Smooth muscle cell (in vitro differentiated cells): ENCODE data around the gene CUBN. TPM values are rescaled to one million over a fixed set of nuclear protein-coding genes. Genes with fewer than 3 reads are reported as not detected.
"Not testable (repeated sequence)": the region's sequence is repeated elsewhere in the genome, so short reads cannot be mapped to it uniquely, and the experiment has no call there.

Experiments
- DNase-seq: peaks from one replicate; lab custom pipeline; 2025; ENCODE audit not compliant: unreplicated experiment; lab: John Stamatoyannopoulos, UW
- H2AFZ ChIP-seq: fragments of 200-600 bp; sonication (generic); 2 replicates; pipeline ENCODE4 v1.6.0; 2016; ENCODE audit warnings: antibody characterized with exemption, low read depth, mild to moderate bottlenecking
- H3F3A ChIP-seq: fragments of 200-600 bp; sonication (generic); 2 replicates; pipeline ENCODE4 v1.6.0; 2017; ENCODE audit warnings: antibody characterized with exemption, low read depth
- H3K27ac ChIP-seq: fragments of 200-600 bp; sonication (generic); 2 replicates; pipeline ENCODE4 v1.5.1; 2016; ENCODE audit warnings: low read depth, mild to moderate bottlenecking
- H3K27me3 ChIP-seq: fragments of 200-600 bp; sonication (generic); 2 replicates; pipeline ENCODE4 v1.6.1; 2016; ENCODE audit warnings: low read depth, mild to moderate bottlenecking
- H3K36me3 ChIP-seq: fragments of 200-600 bp; sonication (generic); 2 replicates; pipeline ENCODE4 v1.5.1; 2016; ENCODE audit warnings: low read depth
- H3K4me1 ChIP-seq: fragments of 200-600 bp; sonication (generic); 2 replicates; pipeline ENCODE4 v1.5.1; 2016; ENCODE audit warnings: low read depth
- H3K4me2 ChIP-seq: fragments of 200-600 bp; sonication (generic); 2 replicates; pipeline ENCODE4 v1.6.0; 2016; ENCODE audit warnings: mild to moderate bottlenecking
- H3K4me3 ChIP-seq: fragments of 200-600 bp; sonication (generic); 2 replicates; pipeline ENCODE4 v1.5.1; 2016; ENCODE audit warnings: mild to moderate bottlenecking
- H3K79me2 ChIP-seq: fragments of 200-600 bp; sonication (generic); 2 replicates; pipeline ENCODE4 v1.6.0; 2016; ENCODE audit warnings: low read depth, mild to moderate bottlenecking
- H3K9ac ChIP-seq: fragments of 200-600 bp; sonication (generic); 2 replicates; pipeline ENCODE4 v1.6.0; 2016; ENCODE audit warnings: low read depth
- H3K9me3 ChIP-seq: fragments of 200-600 bp; sonication (generic); replicated peaks from 2 replicates; pipeline ENCODE4 v1.5.1; 2016; ENCODE audit warnings: low read depth
- H4K20me1 ChIP-seq: fragments of 200-600 bp; sonication (generic); 2 replicates; pipeline ENCODE4 v1.6.0; 2016; ENCODE audit warnings: low read depth
- CTCF ChIP-seq: fragments of 200-600 bp; sonication (generic); IDR thresholded peaks from 2 replicates; pipeline ENCODE4 v1.5.1; 2017; ENCODE audit warnings: borderline replicate concordance, mild to moderate bottlenecking, antibody characterized with exemption; ENCODE audit not compliant: insufficient read depth, poor library complexity, severe bottlenecking
- WGBS: methylation state at CpG from one replicate; pipeline ENCODE4 v1.1.7; 2016; ENCODE audit warnings: low lambda C conversion rate; 5-methylcytosine and 5-hydroxymethylcytosine counted together
- polyA plus RNA-seq: library from polyadenylated mRNA; unstranded; fragments of >200 nt; fragmentation: Nextera tagmentation; extraction: Ambion mirVana; gene quantifications from 2 replicates; pipeline ENCODE4 v1.2.1, GENCODE V29; 2016
- total RNA-seq: library from RNA; depleted of rRNA; stranded (reverse); fragments of >200 nt; gene quantifications from 2 replicates; pipeline ENCODE4 v1.2.3, GENCODE V29; 2014

Gene CUBN
- total and polyA plus RNA-seq, 2 experiments from 2014 or later, result 0.62 to 4.7 TPM

DNA sequence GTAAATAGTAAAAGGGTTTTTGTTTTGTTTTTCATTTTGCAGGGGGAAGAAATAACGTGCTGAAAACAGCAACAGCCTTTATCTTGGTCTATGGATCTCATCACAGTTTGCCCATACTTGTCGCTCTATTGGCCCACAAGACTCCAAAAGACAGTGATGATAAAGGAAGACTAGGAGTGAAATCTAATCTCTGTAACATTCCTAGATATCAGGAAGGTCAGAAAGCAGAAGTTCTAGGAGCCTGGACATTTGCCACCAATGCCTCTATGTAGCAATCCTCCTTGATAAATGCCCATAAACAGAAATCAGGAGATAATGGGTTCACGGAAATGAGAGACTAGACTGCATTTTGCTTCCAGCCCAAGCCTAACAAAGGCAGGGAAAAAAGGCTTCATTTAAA, 8.9 kb downstream of the CUBN start:
- H3K27ac ChIP-seq, result no peak overlapping the region
- peak overlapping the region; percentile 5 for H3K4me2 ChIP-seq
- TF ChIP-seq CTCF, result no peak
- H3K79me2 ChIP-seq, result no peaks in the 10 kb centered on the region
- no peaks in the 10 kb centered on the region for H4K20me1 ChIP-seq
- 34% methylated on average over 3 of the region's 3 CpGs for WGBS
- peaks cover 4% of the 10 kb centered on the region for H3K4me1 ChIP-seq
- H3F3A ChIP-seq, result no peaks in the 10 kb centered on the region
- peak overlapping the region; percentile 8 for H2AFZ ChIP-seq
- no peaks in the 10 kb centered on the region for H3K9me3 ChIP-seq
- no peaks in the 10 kb centered on the region for H3K27me3 ChIP-seq
- H3K36me3 ChIP-seq, result no peaks in the 10 kb centered on the region
- no peak overlapping the region for H3K9ac ChIP-seq
- no peak for DNase-seq
- H3K4me3 ChIP-seq, result no peak overlapping the region

GRCh38 chr10:17119845-17120244, 9.8 kb downstream of the CUBN start:
- no peak overlapping the region for H3K27ac ChIP-seq
- H3K79me2 ChIP-seq, result no peaks in the 10 kb centered on the region
- peaks cover 4% of the 10 kb centered on the region for H3K4me1 ChIP-seq
- H3K4me2 ChIP-seq, result no peak overlapping the region
- no peaks in the 10 kb centered on the region for H3K9me3 ChIP-seq
- no peak overlapping the region for H2AFZ ChIP-seq
- no peaks in the 10 kb centered on the region for H3F3A ChIP-seq
- H3K4me3 ChIP-seq, result no peak overlapping the region
- H3K9ac ChIP-seq, result no peak overlapping the region
- H3K36me3 ChIP-seq, result no peaks in the 10 kb centered on the region
- TF ChIP-seq CTCF, result no peak
- no peaks in the 10 kb centered on the region for H3K27me3 ChIP-seq
- no peaks in the 10 kb centered on the region for H4K20me1 ChIP-seq
- DNase-seq, result no peak
- 83% methylated on average over 3 of the region's 3 CpGs for WGBS

DNA sequence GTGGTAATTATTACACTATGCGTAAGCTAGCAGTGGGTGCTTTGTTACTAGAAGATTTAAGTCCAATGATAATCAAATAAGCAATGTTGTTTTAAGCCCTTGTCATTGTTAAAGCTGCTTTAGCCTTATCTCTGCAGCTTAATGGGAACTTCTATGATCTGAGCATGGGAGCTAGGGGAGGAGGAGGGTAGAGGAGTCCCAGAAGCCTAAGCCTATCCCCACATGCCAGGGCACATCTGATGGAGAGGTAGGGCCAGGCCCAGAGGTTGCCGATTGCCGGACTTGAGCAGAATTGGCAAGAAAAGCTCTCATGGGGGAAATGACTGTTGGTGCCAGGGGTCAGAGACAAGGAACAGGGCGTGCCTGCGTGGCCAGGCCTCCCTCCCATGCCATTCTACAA, 13.4 kb downstream of the CUBN start:
- TF ChIP-seq CTCF, result no peak
- Histone ChIP-seq H3K4me2 (no peak overlapping the region), H3K4me3 (no peak overlapping the region), H3K9ac (no peak overlapping the region), H4K20me1 (no peaks in the 10 kb centered on the region), H3K36me3 (no peaks in the 10 kb centered on the region), H3K4me1 (no peaks in the 10 kb centered on the region), H3K27ac (no peak overlapping the region), H3K9me3 (no peaks in the 10 kb centered on the region), H3K27me3 (no peaks in the 10 kb centered on the region), H3F3A (no peaks in the 10 kb centered on the region), H2AFZ (no peak overlapping the region), H3K79me2 (no peaks in the 10 kb centered on the region)
- WGBS, result 87% methylated on average over 5 of the region's 5 CpGs
- no peak for DNase-seq

DNA sequence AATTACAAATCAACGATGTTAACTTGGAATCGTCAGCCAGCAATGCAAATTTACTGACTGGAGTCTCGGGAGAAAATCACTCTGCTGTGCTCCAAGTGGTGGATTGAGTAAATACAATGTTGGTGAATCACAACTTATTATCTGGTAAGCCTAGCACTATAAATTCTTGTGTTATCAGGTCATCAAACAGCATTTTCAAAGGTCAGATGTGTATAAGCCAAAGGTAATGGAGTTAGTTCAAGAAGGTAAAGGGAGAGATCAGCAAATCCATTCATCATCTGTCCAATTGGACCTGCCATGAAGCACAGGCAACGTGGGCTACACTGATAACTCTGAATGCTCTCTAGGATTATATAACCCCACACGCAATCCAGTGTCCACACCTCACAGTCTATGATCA, 13.9 kb downstream of the CUBN start:
- H3K9me3 ChIP-seq, result no peaks in the 10 kb centered on the region
- H3K4me2 ChIP-seq, result no peak overlapping the region
- no peak for DNase-seq
- H3K9ac ChIP-seq, result no peak overlapping the region
- no peaks in the 10 kb centered on the region for H3F3A ChIP-seq
- H4K20me1 ChIP-seq, result no peaks in the 10 kb centered on the region
- H3K79me2 ChIP-seq, result no peaks in the 10 kb centered on the region
- no peak overlapping the region for H2AFZ ChIP-seq
- H3K4me1 ChIP-seq, result no peaks in the 10 kb centered on the region
- H3K36me3 ChIP-seq, result no peaks in the 10 kb centered on the region
- no peak for TF ChIP-seq CTCF
- 49% methylated on average over 5 of the region's 5 CpGs for WGBS
- H3K27me3 ChIP-seq, result no peaks in the 10 kb centered on the region
- H3K4me3 ChIP-seq, result no peak overlapping the region
- no peak overlapping the region for H3K27ac ChIP-seq

GRCh38 chr10:17114878-17115444, 14.7 kb downstream of the CUBN start:
- H3K4me2 ChIP-seq, H2AFZ ChIP-seq, DNase-seq, H3K36me3 ChIP-seq, H3K27ac ChIP-seq, H3K79me2 ChIP-seq, H4K20me1 ChIP-seq, H3K27me3 ChIP-seq, H3K4me3 ChIP-seq, H3K9me3 ChIP-seq, H3K9ac ChIP-seq, H3F3A ChIP-seq, H3K4me1 ChIP-seq: not testable (repeated sequence)
- WGBS, result 90% methylated on average over 13 of the region's 13 CpGs
